NCI-H524 (cell line): ENCODE results near the gene SLC22A1.
"Not testable (repeated sequence)": the region's sequence is repeated elsewhere in the genome, so short reads cannot be mapped to it uniquely, and the experiment has no call there.

Source experiments
- DNase-seq, 2 experiments: peaks; one replicate each; lab custom pipeline; 2025; lab: John Stamatoyannopoulos, UW

Gene SLC22A1

GRCh38 chr6:160121558-160121957 is at the start of gene SLC22A1:
Gene SLC22A1, plus strand, starts transcription at chr6:160121815. Its CDS starts 121 bp downstream, at chr6:160121936.
- DNase-seq = no peak

GRCh38 chr6:160073272-160073671 is 48.3 kb upstream of the SLC22A1 start:
- no peak for DNase-seq

GRCh38 chr6:160076009-160076408 is 45.6 kb upstream of the SLC22A1 start:
- no peak for DNase-seq

GRCh38 chr6:160077024-160077423 is 44.6 kb upstream of the SLC22A1 start:
- no peak for DNase-seq

- DNase-seq = no peak
These were observed 44.1 kb upstream of the SLC22A1 start for GRCh38 chr6:160077526-160077925.

- no peak for DNase-seq
These were observed 42.5 kb upstream of the SLC22A1 start for GRCh38 chr6:160078883-160079685.

- DNase-seq = no peak
These were observed 42.0 kb upstream of the SLC22A1 start for GRCh38 chr6:160079686-160080043.

GRCh38 chr6:160080097-160080496 is 41.5 kb upstream of the SLC22A1 start:
- no peak for DNase-seq

GRCh38 chr6:160081398-160081797 is 40.2 kb upstream of the SLC22A1 start:
- DNase-seq = no peak

- DNase-seq = peak in 1 of 2 experiments; percentile 32
These were observed 39.0 kb upstream of the SLC22A1 start for GRCh38 chr6:160082627-160083026.

- no peak for DNase-seq
These were observed 37.3 kb upstream of the SLC22A1 start for GRCh38 chr6:160084198-160084776.

GRCh38 chr6:160085226-160085625 is 36.4 kb upstream of the SLC22A1 start:
- DNase-seq = no peak

GRCh38 chr6:160085713-160086505 is 35.7 kb upstream of the SLC22A1 start:
- DNase-seq = no peak

- no peak for DNase-seq
These were observed 34.9 kb upstream of the SLC22A1 start for GRCh38 chr6:160086754-160087153.

- DNase-seq = peak; percentile 18 to 72
These were observed 33.4 kb upstream of the SLC22A1 start for GRCh38 chr6:160088069-160088783.

- DNase-seq = no peak
These were observed 32.7 kb upstream of the SLC22A1 start for GRCh38 chr6:160088784-160089533.

- DNase-seq = no peak
These were observed 32.1 kb upstream of the SLC22A1 start for GRCh38 chr6:160089534-160089897.

- not testable (repeated sequence) for DNase-seq
These were observed 31.0 kb upstream of the SLC22A1 start for GRCh38 chr6:160090442-160091239.

- not testable (repeated sequence) for DNase-seq
These were observed 29.4 kb upstream of the SLC22A1 start for GRCh38 chr6:160092176-160092575.

GRCh38 chr6:160092602-160093001 is 29.0 kb upstream of the SLC22A1 start:
- DNase-seq = no peak

GRCh38 chr6:160093061-160093460 is 28.6 kb upstream of the SLC22A1 start:
- no peak for DNase-seq
